Fibroblast of lung (primary cell): ENCODE results near the gene GRWD1. TPM values are rescaled to one million over a fixed set of nuclear protein-coding genes. Genes with fewer than 3 reads are reported as not detected.
A peak's percentile ranks its signal among the peaks of the same experiment; 100 is the strongest.

Source experiments
- DNase-seq, 2 donors: peaks; one replicate each; pipeline versions ENCODE4 v3.0.0 to v3.0.0-alpha.2; 2010; ENCODE audit warnings: low read depth in 2 of 2
- H2AFZ ChIP-seq: 2 replicates; pipeline ENCODE4 v1.5.1; 2012; ENCODE audit warnings: low read length, control low read depth, inconsistent platforms
- H3K27ac ChIP-seq: 2 replicates; pipeline ENCODE4 v1.5.1; 2011; ENCODE audit warnings: low read length, control low read depth; ENCODE audit not compliant: insufficient read depth
- H3K27me3 ChIP-seq: 2 replicates; pipeline ENCODE4 v1.5.1; 2011; ENCODE audit warnings: mild to moderate bottlenecking, low read length; ENCODE audit not compliant: control insufficient read depth, insufficient read depth
- H3K36me3 ChIP-seq: 2 replicates; pipeline ENCODE4 v1.5.1; 2011; ENCODE audit warnings: low read length; ENCODE audit not compliant: control insufficient read depth, insufficient read depth
- H3K4me1 ChIP-seq: 2 replicates; pipeline ENCODE4 v1.5.1; 2011; ENCODE audit warnings: low read length; ENCODE audit not compliant: control insufficient read depth, insufficient read depth; ENCODE audit errors: extremely low read depth
- H3K4me2 ChIP-seq: 2 replicates; pipeline ENCODE4 v1.5.1; 2011; ENCODE audit warnings: low read length, control low read depth; ENCODE audit not compliant: insufficient read depth; ENCODE audit errors: extremely low read depth
- H3K4me3 ChIP-seq, 4 experiments: fragments of 200-600 bp in 1 of 4; sonication (generic) in 1 of 4; replicated peaks in 1 of 4; 2 replicates each; pipeline ENCODE4 v1.5.1; 2011 to 2016; ENCODE audit warnings: low read length in 4 of 4, low read depth in 3 of 4, mild to moderate bottlenecking in 3 of 4, control low read depth in 2 of 4, inconsistent platforms in 1 of 4, mixed read lengths in 1 of 4; ENCODE audit not compliant: insufficient read depth in 1 of 4; ENCODE audit errors: control extremely low read depth in 1 of 4
- H3K79me2 ChIP-seq: 2 replicates; pipeline ENCODE4 v1.5.1; 2012; ENCODE audit warnings: mild to moderate bottlenecking, low read length, inconsistent platforms; ENCODE audit not compliant: control insufficient read depth, insufficient read depth
- H3K9ac ChIP-seq: 2 replicates; pipeline ENCODE4 v1.5.1; 2011; ENCODE audit warnings: mild to moderate bottlenecking, low read length, control low read depth; ENCODE audit not compliant: insufficient read depth
- H3K9me3 ChIP-seq: 2 replicates; pipeline ENCODE4 v1.5.1; 2012; ENCODE audit warnings: low read depth, low read length; ENCODE audit not compliant: control insufficient read depth, insufficient read depth
- H4K20me1 ChIP-seq: 2 replicates; pipeline ENCODE4 v1.5.1; 2011; ENCODE audit warnings: low read length; ENCODE audit not compliant: control insufficient read depth, insufficient read depth; ENCODE audit errors: extremely low read depth
- CTCF ChIP-seq, 2 donors: IDR thresholded peaks in 1 of 2; conservative IDR thresholded peaks in 1 of 2; 1 replicate in 1 of 2; 2 replicates in 1 of 2; pipeline ENCODE4 v1.5.1; 2011 to 2012; ENCODE audit warnings: low read length in 2 of 2, control low read depth in 1 of 2, inconsistent platforms in 1 of 2, low read depth in 1 of 2, mild to moderate bottlenecking in 1 of 2
- EZH2 ChIP-seq: IDR thresholded peaks from 2 replicates; pipeline ENCODE4 v1.5.1; 2012; ENCODE audit warnings: low read length, control low read depth, mild to moderate bottlenecking; ENCODE audit errors: missing control alignments
- polyA plus RNA-seq, 2 donors: library from polyadenylated mRNA; depleted of rRNA in 1 of 2; stranded (reverse) in 1 of 2; unstranded in 1 of 2; fragments of >200 nt; gene quantifications; 2 replicates each; pipeline ENCODE4 v1.2.1, GENCODE V29; 2011 to 2012; ENCODE audit warnings: missing spikeins in 1 of 2
- total RNA-seq: library from RNA; depleted of rRNA; stranded (reverse); fragments of >200 nt; gene quantifications from 2 replicates; pipeline ENCODE4 v1.2.1, GENCODE V29; 2014

The GRWD1 gene
- total and polyA plus RNA-seq, 2 donors (not counting 1 experiment from before 2014, with no cell fraction given), result 9.1 to 14.7 TPM

DNA sequence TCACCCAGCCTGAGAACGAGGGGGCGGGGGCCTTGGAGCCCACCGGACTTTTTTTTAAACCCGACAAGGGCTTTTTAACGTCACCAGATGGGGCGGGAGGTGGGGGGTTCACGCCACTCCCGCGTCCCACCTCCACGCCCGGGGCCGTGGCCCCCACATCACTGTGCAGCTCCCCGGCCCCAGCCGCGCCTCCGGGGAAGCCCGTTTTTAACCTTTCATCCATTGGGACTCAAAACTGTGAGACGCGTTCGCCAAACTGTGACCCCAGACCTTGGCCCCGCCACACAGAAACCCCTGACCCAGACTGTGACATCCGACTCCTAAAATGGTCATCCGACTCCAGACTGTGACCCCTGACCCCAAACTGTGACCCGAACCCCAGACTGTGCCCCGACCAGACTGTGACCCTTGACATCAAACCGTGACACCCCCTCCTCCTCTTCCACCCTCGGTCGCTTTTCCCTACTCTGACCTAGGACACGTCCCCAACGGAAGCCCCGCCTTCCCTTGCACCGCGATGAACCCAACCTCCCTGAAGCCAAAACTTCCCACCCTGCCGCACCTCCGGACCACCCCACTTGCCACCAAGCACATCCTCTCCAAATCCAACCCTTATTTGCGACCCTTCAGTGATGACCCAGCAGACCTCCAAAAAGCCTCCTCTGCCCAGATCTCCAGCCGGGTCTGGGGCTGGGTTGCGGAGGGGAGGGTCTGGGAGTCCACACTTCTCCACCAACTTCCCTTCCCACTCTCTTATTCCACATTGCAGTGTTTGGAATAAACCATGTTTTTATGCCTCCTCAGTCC is 1.5 kb upstream of the GRWD1 start:
- Histone ChIP-seq H2AFZ (peak overlapping the region; percentile 67), H4K20me1 (no peaks in the 10 kb centered on the region), H3K4me2 (peak overlapping the region; percentile 99), H3K27me3 (peaks cover 11% of the 10 kb centered on the region), H3K9me3 (no peaks in the 10 kb centered on the region), H3K79me2 (peaks cover 8% of the 10 kb centered on the region), H3K4me3 (peak overlapping the region; percentile 40 to 98 (median 67)), H3K27ac (no peak overlapping the region), H3K36me3 (peaks cover 8% of the 10 kb centered on the region), H3K9ac (no peak overlapping the region), H3K4me1 (peaks cover 7% of the 10 kb centered on the region)
- no peak for DNase-seq
- peak; percentile 5 for TF ChIP-seq EZH2
- TF ChIP-seq CTCF (conservative IDR thresholded peaks at IDR 0.05 in 1 of 2, IDR thresholded peaks at IDR 0.05 in 1 of 2; ENCODE audit: low read depth in 1 of 2, low read length in 2 of 2), result no peak

GRCh38 chr19:48444936-48445200 is 915 bp upstream of the GRWD1 start:
- Histone ChIP-seq H3K9ac (no peak overlapping the region), H3K4me3 (peak overlapping the region; percentile 40 to 98 (median 67)), H2AFZ (peak overlapping the region; percentile 67), H3K27me3 (peaks cover 11% of the 10 kb centered on the region), H4K20me1 (no peaks in the 10 kb centered on the region), H3K27ac (no peak overlapping the region), H3K4me1 (peaks cover 7% of the 10 kb centered on the region), H3K4me2 (peak overlapping the region; percentile 99), H3K9me3 (no peaks in the 10 kb centered on the region), H3K36me3 (peaks cover 10% of the 10 kb centered on the region), H3K79me2 (peaks cover 8% of the 10 kb centered on the region)
- no peak for DNase-seq
- no peak for TF ChIP-seq EZH2

DNA sequence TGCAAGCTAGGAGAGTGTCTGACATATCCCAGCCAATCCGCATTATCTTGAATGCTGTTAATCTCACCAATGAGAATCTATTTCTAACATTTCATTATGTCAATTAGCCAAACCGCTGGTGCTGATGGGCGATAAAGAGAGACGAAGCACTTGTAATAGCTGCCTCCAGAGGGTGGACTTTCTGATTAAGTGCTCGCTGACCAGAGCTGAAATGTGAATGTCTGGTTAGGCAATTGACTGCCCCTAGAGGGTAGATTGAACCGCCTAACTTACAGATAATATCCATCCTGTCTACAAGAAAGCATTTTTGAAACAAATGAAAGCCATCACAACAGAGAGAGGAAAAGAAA is 552 bp upstream of the GRWD1 start:
- H3K79me2 ChIP-seq, result peaks cover 8% of the 10 kb centered on the region
- peak; percentile 93 to 95 for DNase-seq
- TF ChIP-seq EZH2, result no peak
- peak; percentile 70 to 83 for TF ChIP-seq CTCF (conservative IDR thresholded peaks at IDR 0.05 in 1 of 2, IDR thresholded peaks at IDR 0.05 in 1 of 2; ENCODE audit: low read depth in 1 of 2, low read length in 2 of 2)
- H3K9me3 ChIP-seq, result no peaks in the 10 kb centered on the region
- peak overlapping the region; percentile 92 for H3K27ac ChIP-seq
- H3K9ac ChIP-seq, result peak overlapping the region; percentile 91
- peak overlapping the region; percentile 93 to 98 (median 95) for H3K4me3 ChIP-seq
- peak overlapping the region; percentile 83 for H2AFZ ChIP-seq
- peaks cover 7% of the 10 kb centered on the region for H3K4me1 ChIP-seq
- peak overlapping the region; percentile 99 for H3K4me2 ChIP-seq
- no peaks in the 10 kb centered on the region for H4K20me1 ChIP-seq
- peaks cover 10% of the 10 kb centered on the region for H3K36me3 ChIP-seq
- peaks cover 11% of the 10 kb centered on the region for H3K27me3 ChIP-seq
